HFFc6 (cell line): ENCODE results near the gene PATJ. TPM values are rescaled to one million over a fixed set of nuclear protein-coding genes. Genes with fewer than 3 reads are reported as not detected.

Source experiments
- DNase-seq: peaks from one replicate; pipeline ENCODE4 v3.0.0-alpha.2; 2018
- H3K27ac Mint-ChIP-seq: 2 replicates; pipeline ENCODE4 v1.8.0; 2020; ENCODE audit warnings: mild to moderate bottlenecking, mixed read lengths
- H3K27me3 Mint-ChIP-seq: 2 replicates; pipeline ENCODE4 v1.8.0; 2021; ENCODE audit warnings: mild to moderate bottlenecking, moderate library complexity, mixed read lengths; ENCODE audit not compliant: insufficient read depth
- H3K36me3 Mint-ChIP-seq: 2 replicates; pipeline ENCODE4 v1.8.0; 2021; ENCODE audit warnings: low read depth, mixed read lengths
- H3K4me1 Mint-ChIP-seq: 2 replicates; pipeline ENCODE4 v1.8.0; 2020; ENCODE audit warnings: low read depth, mixed read lengths
- H3K4me3 Mint-ChIP-seq: 2 replicates; pipeline ENCODE4 v1.8.0; 2020; ENCODE audit warnings: mild to moderate bottlenecking, moderate library complexity, mixed read lengths
- H3K9me3 Mint-ChIP-seq: 2 replicates; pipeline ENCODE4 v1.8.0; 2020; ENCODE audit warnings: mild to moderate bottlenecking, mixed read lengths
- CTCF ChIP-seq: fragments of 200-600 bp; sonication (generic); IDR thresholded peaks from 2 replicates; pipeline ENCODE4 v1.5.0; 2021; ENCODE audit warnings: antibody characterized with exemption, mild to moderate bottlenecking
- total RNA-seq, 6 experiments: library from RNA; stranded (reverse); fragmentation: NEBNext Ultra II Directional; extraction: Animal tissue kit (Norgen Biotek cat#: 25700); gene quantifications; 2 replicates in 1 of 6; 3 replicates in 5 of 6; pipeline ENCODE4 v1.2.3, GENCODE V29; 2021

Gene PATJ
- total RNA-seq, 6 experiments from 2014 or later, result 4.7 to 8.0 (median 5.7) TPM

- no peak overlapping the region for H3K4me3 Mint-ChIP-seq
- H3K36me3 Mint-ChIP-seq, result no peaks in the 10 kb centered on the region
- no peaks in the 10 kb centered on the region for H3K27me3 Mint-ChIP-seq
- no peak overlapping the region for H3K27ac Mint-ChIP-seq
- H3K9me3 Mint-ChIP-seq, result no peaks in the 10 kb centered on the region
- no peak for DNase-seq
- peaks cover 13% of the 10 kb centered on the region for H3K4me1 Mint-ChIP-seq
- TF ChIP-seq CTCF, result no peak
These were observed 110.4 kb downstream of the PATJ start for GRCh38 chr1:61852670-61853015.

- DNase-seq, result peak; percentile 53
- no peaks in the 10 kb centered on the region for H3K36me3 Mint-ChIP-seq
- peak; percentile 70 for TF ChIP-seq CTCF
- peaks cover 5% of the 10 kb centered on the region; the same call in 1 of the 2 replicates for H3K4me1 Mint-ChIP-seq
- no peaks in the 10 kb centered on the region for H3K9me3 Mint-ChIP-seq
- no peaks in the 10 kb centered on the region for H3K27me3 Mint-ChIP-seq
- H3K27ac Mint-ChIP-seq, result no peak overlapping the region
- H3K4me3 Mint-ChIP-seq, result no peak overlapping the region
These were observed 111.3 kb downstream of the PATJ start for GRCh38 chr1:61853583-61853982.

GRCh38 chr1:61864489-61864888 is 122.2 kb downstream of the PATJ start:
- TF ChIP-seq CTCF, result no peak
- no peaks in the 10 kb centered on the region for H3K36me3 Mint-ChIP-seq
- H3K27me3 Mint-ChIP-seq, result peaks cover 2% of the 10 kb centered on the region
- no peak for DNase-seq
- no peak overlapping the region for H3K4me3 Mint-ChIP-seq
- H3K4me1 Mint-ChIP-seq, result no peaks in the 10 kb centered on the region
- H3K9me3 Mint-ChIP-seq, result no peaks in the 10 kb centered on the region
- H3K27ac Mint-ChIP-seq, result no peak overlapping the region

- H3K9me3 Mint-ChIP-seq, result no peaks in the 10 kb centered on the region
- H3K4me3 Mint-ChIP-seq, result no peak overlapping the region
- peaks cover 2% of the 10 kb centered on the region; the same call in 1 of the 2 replicates for H3K27me3 Mint-ChIP-seq
- no peak for DNase-seq
- no peak overlapping the region for H3K27ac Mint-ChIP-seq
- TF ChIP-seq CTCF, result no peak
- H3K36me3 Mint-ChIP-seq, result no peaks in the 10 kb centered on the region
- H3K4me1 Mint-ChIP-seq, result no peaks in the 10 kb centered on the region
These were observed 123.5 kb downstream of the PATJ start for GRCh38 chr1:61865646-61866220.

GRCh38 chr1:61869691-61870109 is 127.4 kb downstream of the PATJ start:
- H3K27me3 Mint-ChIP-seq, result peaks cover 2% of the 10 kb centered on the region; the same call in 1 of the 2 replicates
- H3K36me3 Mint-ChIP-seq, result 0 out of 2 replicates have a peak, but pooled peaks cover 3% of the 10 kb centered on the region
- no peak for TF ChIP-seq CTCF
- no peak for DNase-seq
- H3K9me3 Mint-ChIP-seq, result peaks cover 4% of the 10 kb centered on the region; the same call in 1 of the 2 replicates
- H3K4me3 Mint-ChIP-seq, result no peak overlapping the region
- H3K27ac Mint-ChIP-seq, result no peak overlapping the region
- H3K4me1 Mint-ChIP-seq, result no peaks in the 10 kb centered on the region
